HEK293 (cell line): ENCODE results near the gene SLX1A.

Experiments used
- BCL11B ChIP-seq: fragments of 450-650 bp; formaldehyde crosslinking; IDR thresholded peaks from 2 replicates; pipeline ENCODE4 v1.5.1; 2016; ENCODE audit warnings: low read depth, missing biosample characterization, missing genetic modification characterization
- ZNF132 ChIP-seq: fragments of 450-650 bp; formaldehyde crosslinking; IDR thresholded peaks from 2 replicates; pipeline ENCODE4 v1.5.1; 2017; ENCODE audit warnings: missing biosample characterization, missing genetic modification characterization, borderline replicate concordance
- ZNF174 ChIP-seq: fragments of 450-650 bp; formaldehyde crosslinking; IDR thresholded peaks from 2 replicates; pipeline ENCODE4 v1.5.0; 2017; ENCODE audit warnings: missing biosample characterization, mild to moderate bottlenecking, missing genetic modification characterization
- ZNF324 ChIP-seq: fragments of 450-650 bp; formaldehyde crosslinking; IDR thresholded peaks from 2 replicates; pipeline ENCODE4 v1.5.1; 2016; ENCODE audit warnings: missing biosample characterization, missing genetic modification characterization
- ZNF350 ChIP-seq: fragments of 450-650 bp; formaldehyde crosslinking; IDR thresholded peaks from 2 replicates; pipeline ENCODE4 v1.5.0; 2017; ENCODE audit warnings: missing biosample characterization, mild to moderate bottlenecking, missing genetic modification characterization
- ZNF366 ChIP-seq: fragments of 450-650 bp; formaldehyde crosslinking; conservative IDR thresholded peaks from 2 replicates; pipeline ENCODE4 v1.5.1; 2016; ENCODE audit warnings: missing biosample characterization, missing genetic modification characterization
- ZNF629 ChIP-seq: fragments of 450-650 bp; formaldehyde crosslinking; IDR thresholded peaks from 2 replicates; pipeline ENCODE4 v1.5.1; 2017; ENCODE audit warnings: missing biosample characterization, missing genetic modification characterization
- ZNF664 ChIP-seq: fragments of 450-650 bp; formaldehyde crosslinking; IDR thresholded peaks from 2 replicates; pipeline ENCODE4 v1.5.1; 2016; ENCODE audit warnings: missing biosample characterization, missing genetic modification characterization
- TF ChIP-seq, protein P1 (sequence below): fragments of 450-650 bp; formaldehyde crosslinking; IDR thresholded peaks from 2 replicates; pipeline ENCODE4 v1.5.1; 2016; ENCODE audit warnings: missing biosample characterization, missing genetic modification characterization, borderline replicate concordance
- TF ChIP-seq, protein P2 (sequence below): fragments of 450-650 bp; formaldehyde crosslinking; IDR thresholded peaks from 2 replicates; pipeline ENCODE4 v1.5.1; 2016; ENCODE audit warnings: missing biosample characterization, missing genetic modification characterization
- TF ChIP-seq, protein P3 (sequence below): fragments of 450-650 bp; formaldehyde crosslinking; IDR thresholded peaks from 2 replicates; pipeline ENCODE4 v1.5.1; 2016; ENCODE audit warnings: missing biosample characterization, missing genetic modification characterization

- TF ChIP-seq, protein P1, sequence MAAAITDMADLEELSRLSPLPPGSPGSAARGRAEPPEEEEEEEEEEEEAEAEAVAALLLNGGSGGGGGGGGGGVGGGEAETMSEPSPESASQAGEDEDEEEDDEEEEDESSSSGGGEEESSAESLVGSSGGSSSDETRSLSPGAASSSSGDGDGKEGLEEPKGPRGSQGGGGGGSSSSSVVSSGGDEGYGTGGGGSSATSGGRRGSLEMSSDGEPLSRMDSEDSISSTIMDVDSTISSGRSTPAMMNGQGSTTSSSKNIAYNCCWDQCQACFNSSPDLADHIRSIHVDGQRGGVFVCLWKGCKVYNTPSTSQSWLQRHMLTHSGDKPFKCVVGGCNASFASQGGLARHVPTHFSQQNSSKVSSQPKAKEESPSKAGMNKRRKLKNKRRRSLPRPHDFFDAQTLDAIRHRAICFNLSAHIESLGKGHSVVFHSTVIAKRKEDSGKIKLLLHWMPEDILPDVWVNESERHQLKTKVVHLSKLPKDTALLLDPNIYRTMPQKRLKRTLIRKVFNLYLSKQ (tag by site-specific recombination) = no peak
- TF ChIP-seq ZNF174 (tag by site-specific recombination) (no peak), ZNF132 (tag by site-specific recombination) (no peak), ZNF366 (tag by site-specific recombination) (no peak), ZNF664 (tag by site-specific recombination) (no peak), ZNF324 (tag by site-specific recombination) (no peak), ZNF350 (tag by site-specific recombination) (no peak), BCL11B (tag by site-specific recombination) (no peak), ZNF629 (tag by site-specific recombination) (no peak)
- TF ChIP-seq, protein P2, sequence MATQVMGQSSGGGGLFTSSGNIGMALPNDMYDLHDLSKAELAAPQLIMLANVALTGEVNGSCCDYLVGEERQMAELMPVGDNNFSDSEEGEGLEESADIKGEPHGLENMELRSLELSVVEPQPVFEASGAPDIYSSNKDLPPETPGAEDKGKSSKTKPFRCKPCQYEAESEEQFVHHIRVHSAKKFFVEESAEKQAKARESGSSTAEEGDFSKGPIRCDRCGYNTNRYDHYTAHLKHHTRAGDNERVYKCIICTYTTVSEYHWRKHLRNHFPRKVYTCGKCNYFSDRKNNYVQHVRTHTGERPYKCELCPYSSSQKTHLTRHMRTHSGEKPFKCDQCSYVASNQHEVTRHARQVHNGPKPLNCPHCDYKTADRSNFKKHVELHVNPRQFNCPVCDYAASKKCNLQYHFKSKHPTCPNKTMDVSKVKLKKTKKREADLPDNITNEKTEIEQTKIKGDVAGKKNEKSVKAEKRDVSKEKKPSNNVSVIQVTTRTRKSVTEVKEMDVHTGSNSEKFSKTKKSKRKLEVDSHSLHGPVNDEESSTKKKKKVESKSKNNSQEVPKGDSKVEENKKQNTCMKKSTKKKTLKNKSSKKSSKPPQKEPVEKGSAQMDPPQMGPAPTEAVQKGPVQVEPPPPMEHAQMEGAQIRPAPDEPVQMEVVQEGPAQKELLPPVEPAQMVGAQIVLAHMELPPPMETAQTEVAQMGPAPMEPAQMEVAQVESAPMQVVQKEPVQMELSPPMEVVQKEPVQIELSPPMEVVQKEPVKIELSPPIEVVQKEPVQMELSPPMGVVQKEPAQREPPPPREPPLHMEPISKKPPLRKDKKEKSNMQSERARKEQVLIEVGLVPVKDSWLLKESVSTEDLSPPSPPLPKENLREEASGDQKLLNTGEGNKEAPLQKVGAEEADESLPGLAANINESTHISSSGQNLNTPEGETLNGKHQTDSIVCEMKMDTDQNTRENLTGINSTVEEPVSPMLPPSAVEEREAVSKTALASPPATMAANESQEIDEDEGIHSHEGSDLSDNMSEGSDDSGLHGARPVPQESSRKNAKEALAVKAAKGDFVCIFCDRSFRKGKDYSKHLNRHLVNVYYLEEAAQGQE (tag by site-specific recombination) = no peak
- TF ChIP-seq, protein P3, sequence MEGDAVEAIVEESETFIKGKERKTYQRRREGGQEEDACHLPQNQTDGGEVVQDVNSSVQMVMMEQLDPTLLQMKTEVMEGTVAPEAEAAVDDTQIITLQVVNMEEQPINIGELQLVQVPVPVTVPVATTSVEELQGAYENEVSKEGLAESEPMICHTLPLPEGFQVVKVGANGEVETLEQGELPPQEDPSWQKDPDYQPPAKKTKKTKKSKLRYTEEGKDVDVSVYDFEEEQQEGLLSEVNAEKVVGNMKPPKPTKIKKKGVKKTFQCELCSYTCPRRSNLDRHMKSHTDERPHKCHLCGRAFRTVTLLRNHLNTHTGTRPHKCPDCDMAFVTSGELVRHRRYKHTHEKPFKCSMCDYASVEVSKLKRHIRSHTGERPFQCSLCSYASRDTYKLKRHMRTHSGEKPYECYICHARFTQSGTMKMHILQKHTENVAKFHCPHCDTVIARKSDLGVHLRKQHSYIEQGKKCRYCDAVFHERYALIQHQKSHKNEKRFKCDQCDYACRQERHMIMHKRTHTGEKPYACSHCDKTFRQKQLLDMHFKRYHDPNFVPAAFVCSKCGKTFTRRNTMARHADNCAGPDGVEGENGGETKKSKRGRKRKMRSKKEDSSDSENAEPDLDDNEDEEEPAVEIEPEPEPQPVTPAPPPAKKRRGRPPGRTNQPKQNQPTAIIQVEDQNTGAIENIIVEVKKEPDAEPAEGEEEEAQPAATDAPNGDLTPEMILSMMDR (tag by site-specific recombination) = no peak
Measured at GRCh38 chr16:30186444-30186781, 7.3 kb upstream of the SLX1A start.
